B cell (primary cell): ENCODE data around the gene GDF11.

Experiments
- CTCF ChIP-seq: fragments of 200-600 bp; IDR thresholded peaks from one replicate; pipeline ENCODE4 v1.8.0; 2022; ENCODE audit warnings: antibody characterized with exemption, mild to moderate bottlenecking
- EZH2 ChIP-seq: IDR thresholded peaks from 2 replicates; pipeline ENCODE4 v1.6.1; 2012; ENCODE audit warnings: borderline replicate concordance, low read depth, mild to moderate bottlenecking, moderate library complexity, low read length; ENCODE audit not compliant: insufficient read depth, poor library complexity, severe bottlenecking

GRCh38 chr12:55715169-55715764 lies 27.7 kb upstream of the GDF11 start:
- TF ChIP-seq CTCF = no peak
- TF ChIP-seq EZH2 = no peak
